Measurements from ENCODE around the gene TMEM163. TPM values are rescaled to one million over a fixed set of nuclear protein-coding genes. Genes with fewer than 3 reads are reported as not detected.

The TMEM163 gene
- polyA plus RNA-seq, 1 donor from 2014 or later = 3.5 TPM

DNA sequence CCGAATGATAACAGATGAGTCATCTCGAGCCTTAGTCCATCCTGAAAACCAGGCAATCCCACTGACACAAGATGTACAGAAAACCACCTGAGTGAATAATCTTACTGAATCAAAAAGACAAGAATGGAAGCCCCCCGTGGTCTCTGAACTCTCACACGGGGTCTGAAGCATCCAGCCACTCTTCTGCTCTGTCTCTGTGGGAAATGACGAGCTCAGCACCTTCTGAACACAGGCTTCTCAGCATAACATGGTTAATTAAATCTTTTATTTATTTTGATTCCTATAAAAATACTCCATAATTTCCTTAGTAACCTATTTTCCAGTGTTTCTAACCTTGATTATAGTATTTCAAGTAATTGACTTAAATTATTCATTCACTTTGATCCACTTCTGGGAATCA is 203.7 kb downstream of the TMEM163 start:
- H3K4me3 ChIP-seq (ENCODE audit: low read length) = no peak overlapping the region
- H3K36me3 ChIP-seq (ENCODE audit: insufficient read depth, low read length) = no peaks in the 10 kb centered on the region
- no peaks in the 10 kb centered on the region for H3K9me2 ChIP-seq (ENCODE audit: insufficient read depth, low read length)
- H3K9me3 ChIP-seq (ENCODE audit: low read length) = no peaks in the 10 kb centered on the region
- no peaks in the 10 kb centered on the region for H3K79me2 ChIP-seq (replicated peaks; ENCODE audit: insufficient read depth, low read length)
- no peaks in the 10 kb centered on the region for H3F3A ChIP-seq (ENCODE audit: insufficient read depth, low read length, poor library complexity, severe bottlenecking)
- H4K20me1 ChIP-seq (ENCODE audit: insufficient read depth) = no peaks in the 10 kb centered on the region
- H2AFZ ChIP-seq (ENCODE audit: low read depth, low read length) = no peak overlapping the region
- H3K27me3 ChIP-seq (ENCODE audit: insufficient read depth, low read depth, low read length) = peaks cover 11% of the 10 kb centered on the region
- no peak overlapping the region for H3K4me2 ChIP-seq (ENCODE audit: low read length)
- TF ChIP-seq, protein P1, sequence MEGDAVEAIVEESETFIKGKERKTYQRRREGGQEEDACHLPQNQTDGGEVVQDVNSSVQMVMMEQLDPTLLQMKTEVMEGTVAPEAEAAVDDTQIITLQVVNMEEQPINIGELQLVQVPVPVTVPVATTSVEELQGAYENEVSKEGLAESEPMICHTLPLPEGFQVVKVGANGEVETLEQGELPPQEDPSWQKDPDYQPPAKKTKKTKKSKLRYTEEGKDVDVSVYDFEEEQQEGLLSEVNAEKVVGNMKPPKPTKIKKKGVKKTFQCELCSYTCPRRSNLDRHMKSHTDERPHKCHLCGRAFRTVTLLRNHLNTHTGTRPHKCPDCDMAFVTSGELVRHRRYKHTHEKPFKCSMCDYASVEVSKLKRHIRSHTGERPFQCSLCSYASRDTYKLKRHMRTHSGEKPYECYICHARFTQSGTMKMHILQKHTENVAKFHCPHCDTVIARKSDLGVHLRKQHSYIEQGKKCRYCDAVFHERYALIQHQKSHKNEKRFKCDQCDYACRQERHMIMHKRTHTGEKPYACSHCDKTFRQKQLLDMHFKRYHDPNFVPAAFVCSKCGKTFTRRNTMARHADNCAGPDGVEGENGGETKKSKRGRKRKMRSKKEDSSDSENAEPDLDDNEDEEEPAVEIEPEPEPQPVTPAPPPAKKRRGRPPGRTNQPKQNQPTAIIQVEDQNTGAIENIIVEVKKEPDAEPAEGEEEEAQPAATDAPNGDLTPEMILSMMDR (IDR thresholded peaks at IDR 0.05; ENCODE audit: poor library complexity, severe bottlenecking) = no peak
- TF ChIP-seq, protein P2, sequence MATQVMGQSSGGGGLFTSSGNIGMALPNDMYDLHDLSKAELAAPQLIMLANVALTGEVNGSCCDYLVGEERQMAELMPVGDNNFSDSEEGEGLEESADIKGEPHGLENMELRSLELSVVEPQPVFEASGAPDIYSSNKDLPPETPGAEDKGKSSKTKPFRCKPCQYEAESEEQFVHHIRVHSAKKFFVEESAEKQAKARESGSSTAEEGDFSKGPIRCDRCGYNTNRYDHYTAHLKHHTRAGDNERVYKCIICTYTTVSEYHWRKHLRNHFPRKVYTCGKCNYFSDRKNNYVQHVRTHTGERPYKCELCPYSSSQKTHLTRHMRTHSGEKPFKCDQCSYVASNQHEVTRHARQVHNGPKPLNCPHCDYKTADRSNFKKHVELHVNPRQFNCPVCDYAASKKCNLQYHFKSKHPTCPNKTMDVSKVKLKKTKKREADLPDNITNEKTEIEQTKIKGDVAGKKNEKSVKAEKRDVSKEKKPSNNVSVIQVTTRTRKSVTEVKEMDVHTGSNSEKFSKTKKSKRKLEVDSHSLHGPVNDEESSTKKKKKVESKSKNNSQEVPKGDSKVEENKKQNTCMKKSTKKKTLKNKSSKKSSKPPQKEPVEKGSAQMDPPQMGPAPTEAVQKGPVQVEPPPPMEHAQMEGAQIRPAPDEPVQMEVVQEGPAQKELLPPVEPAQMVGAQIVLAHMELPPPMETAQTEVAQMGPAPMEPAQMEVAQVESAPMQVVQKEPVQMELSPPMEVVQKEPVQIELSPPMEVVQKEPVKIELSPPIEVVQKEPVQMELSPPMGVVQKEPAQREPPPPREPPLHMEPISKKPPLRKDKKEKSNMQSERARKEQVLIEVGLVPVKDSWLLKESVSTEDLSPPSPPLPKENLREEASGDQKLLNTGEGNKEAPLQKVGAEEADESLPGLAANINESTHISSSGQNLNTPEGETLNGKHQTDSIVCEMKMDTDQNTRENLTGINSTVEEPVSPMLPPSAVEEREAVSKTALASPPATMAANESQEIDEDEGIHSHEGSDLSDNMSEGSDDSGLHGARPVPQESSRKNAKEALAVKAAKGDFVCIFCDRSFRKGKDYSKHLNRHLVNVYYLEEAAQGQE (IDR thresholded peaks at IDR 0.05; ENCODE audit: borderline replicate concordance) = no peak
- TF ChIP-seq EP300 (conservative IDR thresholded peaks at IDR 0.05; ENCODE audit: poor library complexity, severe bottlenecking) (no peak), RAD21 (conservative IDR thresholded peaks at IDR 0.05) (no peak), EZH2 (IDR thresholded peaks at IDR 0.05; ENCODE audit: borderline replicate concordance, insufficient read depth, low read length, poor library complexity, severe bottlenecking) (no peak), POLR2AphosphoS5 (IDR thresholded peaks at IDR 0.05) (no peak), TAF1 (IDR thresholded peaks at IDR 0.05; ENCODE audit: low read depth) (no peak), SMC3 (conservative IDR thresholded peaks at IDR 0.05; ENCODE audit: poor library complexity) (no peak), MXI1 (conservative IDR thresholded peaks at IDR 0.05; ENCODE audit: poor library complexity, severe bottlenecking) (no peak)
- H3K9ac ChIP-seq (ENCODE audit: low read length) = no peak overlapping the region
- no peak overlapping the region for H3K27ac ChIP-seq (ENCODE audit: low read length)

DNA sequence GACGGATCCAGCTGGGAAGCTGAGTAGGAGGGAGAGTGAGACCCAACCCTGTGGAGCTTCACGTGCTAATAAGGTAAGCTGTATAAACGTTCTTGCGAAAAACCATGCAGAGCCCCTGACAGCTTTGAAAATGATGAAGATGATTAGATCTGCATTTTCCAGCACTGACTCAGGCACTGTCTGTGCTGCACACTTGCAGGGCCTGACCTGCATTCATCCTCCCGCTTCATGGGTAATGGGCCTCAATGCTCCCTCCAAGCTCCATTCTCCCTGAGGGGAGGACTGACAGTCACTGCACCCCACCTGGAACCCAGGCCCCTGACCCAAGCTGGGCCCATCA is 205.4 kb downstream of the TMEM163 start:
- TF ChIP-seq SMC3 (conservative IDR thresholded peaks at IDR 0.05; ENCODE audit: poor library complexity) (no peak), POLR2AphosphoS5 (IDR thresholded peaks at IDR 0.05) (no peak), RAD21 (conservative IDR thresholded peaks at IDR 0.05) (no peak), EZH2 (IDR thresholded peaks at IDR 0.05; ENCODE audit: borderline replicate concordance, insufficient read depth, low read length, poor library complexity, severe bottlenecking) (no peak), EP300 (conservative IDR thresholded peaks at IDR 0.05; ENCODE audit: poor library complexity, severe bottlenecking) (no peak), TAF1 (IDR thresholded peaks at IDR 0.05; ENCODE audit: low read depth) (no peak)
- TF ChIP-seq, protein P2 (IDR thresholded peaks at IDR 0.05; ENCODE audit: borderline replicate concordance) = no peak
- TF ChIP-seq, protein P1 (IDR thresholded peaks at IDR 0.05; ENCODE audit: poor library complexity, severe bottlenecking) = no peak
- H3F3A ChIP-seq (ENCODE audit: insufficient read depth, low read length, poor library complexity, severe bottlenecking) = no peaks in the 10 kb centered on the region

More for the DNA sequence above, 205.4 kb downstream of the TMEM163 start:
- Histone ChIP-seq H3K4me2 (ENCODE audit: low read length) (no peak overlapping the region), H4K20me1 (ENCODE audit: insufficient read depth) (no peaks in the 10 kb centered on the region), H3K4me3 (ENCODE audit: low read length) (no peak overlapping the region), H3K79me2 (replicated peaks; ENCODE audit: insufficient read depth, low read length) (no peaks in the 10 kb centered on the region), H3K27ac (ENCODE audit: low read length) (no peak overlapping the region), H2AFZ (ENCODE audit: low read depth, low read length) (no peak overlapping the region), H3K9ac (ENCODE audit: low read length) (no peak overlapping the region), H3K36me3 (ENCODE audit: insufficient read depth, low read length) (no peaks in the 10 kb centered on the region), H3K9me3 (ENCODE audit: low read length) (no peaks in the 10 kb centered on the region), H3K27me3 (ENCODE audit: insufficient read depth, low read depth, low read length) (peaks cover 7% of the 10 kb centered on the region), H3K9me2 (ENCODE audit: insufficient read depth, low read length) (no peaks in the 10 kb centered on the region)
